Hepatocyte (in vitro differentiated cells): Measurements from ENCODE around the gene MYO18B.

ENCODE experiments used
- EZH2 ChIP-seq: fragments of 200-600 bp; sonication (generic); IDR thresholded peaks from 2 replicates; pipeline ENCODE4 v1.6.1; 2016; ENCODE audit warnings: antibody characterized with exemption, mild to moderate bottlenecking, borderline replicate concordance
- TF ChIP-seq, protein P1 (sequence below): fragments of 200-600 bp; sonication (generic); IDR thresholded peaks from 2 replicates; pipeline ENCODE4 v1.5.1; 2016; ENCODE audit warnings: antibody characterized with exemption, mild to moderate bottlenecking; ENCODE audit not compliant: poor library complexity

DNA sequence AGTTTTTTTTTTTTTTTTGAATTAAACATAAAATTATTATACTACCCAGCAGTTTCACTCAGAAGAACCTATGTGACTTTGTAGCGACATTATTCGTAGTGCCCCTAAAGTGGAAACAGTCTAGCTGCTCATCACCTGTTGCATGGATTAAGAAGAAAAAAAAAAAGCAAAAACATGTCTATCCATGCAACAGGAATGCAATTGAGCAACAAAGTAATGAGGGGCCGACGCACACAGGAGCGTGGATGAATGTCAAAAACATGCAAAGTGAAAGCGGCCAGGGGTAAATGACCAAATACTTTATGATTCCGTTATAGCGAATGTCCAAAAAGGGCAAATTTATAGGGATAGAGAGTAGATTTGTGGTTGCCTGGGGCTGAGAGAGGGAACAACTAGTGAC, 16.3 kb downstream of the MYO18B start:
- no peak for TF ChIP-seq EZH2
- TF ChIP-seq, protein P1, sequence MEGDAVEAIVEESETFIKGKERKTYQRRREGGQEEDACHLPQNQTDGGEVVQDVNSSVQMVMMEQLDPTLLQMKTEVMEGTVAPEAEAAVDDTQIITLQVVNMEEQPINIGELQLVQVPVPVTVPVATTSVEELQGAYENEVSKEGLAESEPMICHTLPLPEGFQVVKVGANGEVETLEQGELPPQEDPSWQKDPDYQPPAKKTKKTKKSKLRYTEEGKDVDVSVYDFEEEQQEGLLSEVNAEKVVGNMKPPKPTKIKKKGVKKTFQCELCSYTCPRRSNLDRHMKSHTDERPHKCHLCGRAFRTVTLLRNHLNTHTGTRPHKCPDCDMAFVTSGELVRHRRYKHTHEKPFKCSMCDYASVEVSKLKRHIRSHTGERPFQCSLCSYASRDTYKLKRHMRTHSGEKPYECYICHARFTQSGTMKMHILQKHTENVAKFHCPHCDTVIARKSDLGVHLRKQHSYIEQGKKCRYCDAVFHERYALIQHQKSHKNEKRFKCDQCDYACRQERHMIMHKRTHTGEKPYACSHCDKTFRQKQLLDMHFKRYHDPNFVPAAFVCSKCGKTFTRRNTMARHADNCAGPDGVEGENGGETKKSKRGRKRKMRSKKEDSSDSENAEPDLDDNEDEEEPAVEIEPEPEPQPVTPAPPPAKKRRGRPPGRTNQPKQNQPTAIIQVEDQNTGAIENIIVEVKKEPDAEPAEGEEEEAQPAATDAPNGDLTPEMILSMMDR, result no peak
